Dendritic cell treated with granulocyte-macrophage colony-stimulating factor and Interleukin-4, amounts not matched to agents 40 ng/mL and 50 ng/mL, for 4 days (primary cell): ENCODE data around the gene TMEM191B.
"Not testable (repeated sequence)": the region's sequence is repeated elsewhere in the genome, so short reads cannot be mapped to it uniquely, and the experiment has no call there.

ENCODE experiments used
- H3K27ac Mint-ChIP-seq: one replicate; pipeline ENCODE4 v1.8.0; 2022; ENCODE audit warnings: mild to moderate bottlenecking, mixed read lengths
- H3K27me3 Mint-ChIP-seq: one replicate; pipeline ENCODE4 v1.8.0; 2022; ENCODE audit warnings: mild to moderate bottlenecking, mixed read lengths
- H3K36me3 Mint-ChIP-seq: one replicate; pipeline ENCODE4 v1.8.0; 2022; ENCODE audit warnings: low read depth, mixed read lengths
- H3K4me1 Mint-ChIP-seq: one replicate; pipeline ENCODE4 v1.8.0; 2022; ENCODE audit warnings: low read depth, mixed read lengths
- H3K4me3 Mint-ChIP-seq: one replicate; pipeline ENCODE4 v1.8.0; 2022; ENCODE audit warnings: mild to moderate bottlenecking, moderate library complexity, mixed read lengths
- H3K9me3 Mint-ChIP-seq: one replicate; pipeline ENCODE4 v1.8.0; 2022; ENCODE audit warnings: mixed read lengths
- intact Hi-C: fragments of 100-400 bp; cut with micrococcal nuclease; formaldehyde crosslinking; loops from one replicate; pipeline ENCODE4 v1.15.0; 2022

Gene TMEM191B

GRCh38 chr22:18544615-18545014 is 17.0 kb downstream of the TMEM191B start:
- H3K4me1 Mint-ChIP-seq, H3K27ac Mint-ChIP-seq, H3K27me3 Mint-ChIP-seq, H3K4me3 Mint-ChIP-seq, intact Hi-C loops, H3K9me3 Mint-ChIP-seq: not testable (repeated sequence)
- peaks cover 11% of the 10 kb centered on the region for H3K36me3 Mint-ChIP-seq

DNA sequence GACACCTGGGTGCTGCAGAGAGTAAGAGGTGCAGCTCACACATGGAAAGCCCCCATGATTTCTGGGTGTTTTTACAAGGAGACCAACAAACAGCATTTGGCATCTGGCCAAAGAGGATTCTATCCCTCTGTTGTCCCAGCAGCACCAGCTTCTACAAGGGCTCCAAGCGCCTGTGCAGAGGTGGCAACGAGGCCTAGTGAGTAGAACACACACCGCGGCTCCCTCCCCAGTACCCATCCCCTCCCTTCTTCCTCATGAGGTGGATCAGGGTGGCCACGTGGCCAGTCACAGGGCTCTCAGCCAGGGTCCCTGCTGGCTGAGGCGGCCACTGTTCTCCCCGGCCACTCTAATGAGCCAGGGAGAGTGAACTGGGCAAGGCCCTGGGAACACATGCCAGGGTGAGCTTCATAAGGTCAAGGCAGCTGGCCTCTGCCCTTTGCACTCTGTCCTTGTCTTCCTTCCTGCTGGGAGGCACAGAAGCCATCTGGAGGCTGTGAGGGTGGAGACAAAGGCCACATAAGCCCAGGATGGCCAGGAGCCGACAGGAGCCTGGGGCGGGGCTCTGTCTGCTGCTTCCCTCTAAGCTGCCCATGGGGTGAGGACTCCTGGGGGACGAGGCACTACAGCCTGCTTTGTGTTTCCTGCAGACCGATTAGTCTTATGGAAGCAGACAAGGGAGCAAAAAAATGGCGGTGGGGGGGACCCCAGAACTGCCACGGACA is 22.0 kb downstream of the TMEM191B start:
- intact Hi-C loops, H3K9me3 Mint-ChIP-seq, H3K4me1 Mint-ChIP-seq, H3K27ac Mint-ChIP-seq, H3K36me3 Mint-ChIP-seq, H3K27me3 Mint-ChIP-seq, H3K4me3 Mint-ChIP-seq: not testable (repeated sequence)

DNA sequence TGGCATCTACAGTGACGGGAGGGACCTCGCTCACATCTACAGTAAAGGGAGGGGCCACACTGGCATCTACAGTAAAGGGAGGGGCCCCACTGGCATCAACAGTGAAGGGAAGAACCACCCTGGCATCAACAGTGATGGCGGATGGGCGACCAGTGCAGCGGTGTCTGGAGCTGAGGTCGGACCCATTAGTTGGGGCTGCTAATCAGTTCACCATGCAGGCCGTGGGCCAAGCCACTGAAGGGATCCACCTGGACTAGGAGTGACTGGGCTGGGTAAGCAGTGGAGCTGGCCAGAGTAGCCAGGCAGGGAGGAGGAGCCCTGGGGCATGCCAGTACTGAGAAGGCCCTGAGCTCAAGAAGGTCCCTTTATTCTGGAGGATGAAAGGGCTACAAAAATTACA is 23.4 kb downstream of the TMEM191B start:
- H3K4me1 Mint-ChIP-seq, intact Hi-C loops, H3K36me3 Mint-ChIP-seq, H3K4me3 Mint-ChIP-seq, H3K27me3 Mint-ChIP-seq, H3K9me3 Mint-ChIP-seq, H3K27ac Mint-ChIP-seq: not testable (repeated sequence)

GRCh38 chr22:18552839-18553597 is 25.4 kb downstream of the TMEM191B start:
- H3K36me3 Mint-ChIP-seq, H3K4me3 Mint-ChIP-seq, intact Hi-C loops, H3K27me3 Mint-ChIP-seq, H3K9me3 Mint-ChIP-seq, H3K27ac Mint-ChIP-seq, H3K4me1 Mint-ChIP-seq: not testable (repeated sequence)

GRCh38 chr22:18554280-18555256 is 27.0 kb downstream of the TMEM191B start:
- not testable (repeated sequence) for H3K9me3 Mint-ChIP-seq, H3K36me3 Mint-ChIP-seq

DNA sequence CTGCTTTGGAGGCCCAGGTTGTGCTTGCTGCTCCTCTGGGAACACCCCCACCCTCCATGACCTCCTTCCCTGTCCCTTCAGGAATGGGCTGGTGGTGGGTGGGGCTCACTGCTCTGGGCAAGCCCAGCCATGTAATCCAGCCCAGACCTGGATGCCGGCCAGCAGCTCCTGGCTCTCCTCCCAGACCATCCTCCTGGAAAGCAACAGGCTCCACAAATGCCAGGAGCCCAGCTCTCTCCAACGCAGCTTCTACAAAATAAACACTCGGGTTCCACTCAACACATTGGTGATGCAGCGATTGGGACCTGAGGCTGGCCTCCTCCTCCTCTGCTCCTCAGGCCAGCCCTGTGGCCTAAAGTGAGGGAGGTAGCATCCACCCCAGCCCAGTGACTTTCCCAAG is 30.9 kb downstream of the TMEM191B start:
- H3K4me3 Mint-ChIP-seq, H3K4me1 Mint-ChIP-seq, H3K9me3 Mint-ChIP-seq, H3K27ac Mint-ChIP-seq, H3K36me3 Mint-ChIP-seq, intact Hi-C loops, H3K27me3 Mint-ChIP-seq: not testable (repeated sequence)

More at GRCh38 chr22:18554280-18555256, 27.0 kb downstream of the TMEM191B start:
- H3K4me1 Mint-ChIP-seq, H3K27me3 Mint-ChIP-seq, intact Hi-C loops, H3K4me3 Mint-ChIP-seq, H3K27ac Mint-ChIP-seq: not testable (repeated sequence)

DNA sequence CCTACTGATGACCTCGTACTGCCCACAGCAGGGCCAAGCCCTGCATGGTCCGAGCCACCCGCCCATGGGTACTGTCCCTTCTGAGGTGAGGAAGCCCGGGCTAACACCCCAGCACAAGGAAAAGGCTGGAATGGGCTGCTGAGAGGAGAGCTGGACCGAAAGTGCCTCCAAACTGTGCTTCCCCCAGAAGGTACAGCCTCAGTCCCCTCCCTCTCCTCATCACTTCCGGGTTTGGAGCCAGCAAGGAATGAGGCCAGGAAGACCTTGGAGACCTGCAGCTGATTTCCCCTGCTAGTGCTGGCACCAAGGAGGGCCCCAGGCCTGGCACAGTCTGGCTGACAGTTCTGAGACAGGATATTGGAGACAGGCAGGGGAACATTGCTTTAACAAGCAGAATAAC is 31.3 kb downstream of the TMEM191B start:
- H3K9me3 Mint-ChIP-seq, H3K27me3 Mint-ChIP-seq, H3K4me1 Mint-ChIP-seq, H3K36me3 Mint-ChIP-seq, intact Hi-C loops, H3K27ac Mint-ChIP-seq, H3K4me3 Mint-ChIP-seq: not testable (repeated sequence)

GRCh38 chr22:18560099-18560974 is 32.7 kb downstream of the TMEM191B start:
- H3K4me3 Mint-ChIP-seq, H3K4me1 Mint-ChIP-seq, H3K9me3 Mint-ChIP-seq, H3K36me3 Mint-ChIP-seq, intact Hi-C loops, H3K27ac Mint-ChIP-seq, H3K27me3 Mint-ChIP-seq: not testable (repeated sequence)

GRCh38 chr22:18570509-18571246 is 43.1 kb downstream of the TMEM191B start:
- intact Hi-C loops, H3K4me1 Mint-ChIP-seq, H3K36me3 Mint-ChIP-seq, H3K27me3 Mint-ChIP-seq, H3K4me3 Mint-ChIP-seq, H3K27ac Mint-ChIP-seq, H3K9me3 Mint-ChIP-seq: not testable (repeated sequence)

GRCh38 chr22:18573483-18574164 is 46.0 kb downstream of the TMEM191B start:
- H3K36me3 Mint-ChIP-seq, H3K4me1 Mint-ChIP-seq, H3K4me3 Mint-ChIP-seq, intact Hi-C loops, H3K9me3 Mint-ChIP-seq, H3K27ac Mint-ChIP-seq, H3K27me3 Mint-ChIP-seq: not testable (repeated sequence)

DNA sequence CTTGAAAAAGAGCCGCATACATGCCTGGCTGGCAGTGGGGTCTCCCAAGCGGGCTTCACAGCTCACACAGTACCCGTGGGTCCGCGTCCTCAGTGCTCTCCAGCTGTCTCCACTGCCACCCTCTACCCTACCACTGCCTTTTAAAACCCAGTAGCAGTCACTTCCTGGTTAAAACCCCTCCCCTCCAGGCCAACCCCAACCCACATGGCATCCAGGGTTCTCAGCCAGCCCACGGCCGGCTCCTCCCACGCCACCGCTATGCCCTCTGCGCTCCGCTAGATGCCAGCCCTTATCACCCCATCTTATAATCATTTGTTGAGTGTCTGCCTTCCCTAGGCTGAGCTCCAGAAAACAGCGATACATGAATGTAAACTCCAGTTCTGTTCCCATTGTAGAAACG is 47.0 kb downstream of the TMEM191B start:
- H3K9me3 Mint-ChIP-seq, intact Hi-C loops, H3K27ac Mint-ChIP-seq, H3K4me3 Mint-ChIP-seq, H3K4me1 Mint-ChIP-seq, H3K36me3 Mint-ChIP-seq, H3K27me3 Mint-ChIP-seq: not testable (repeated sequence)

- H3K27me3 Mint-ChIP-seq, H3K4me1 Mint-ChIP-seq, H3K36me3 Mint-ChIP-seq, intact Hi-C loops, H3K9me3 Mint-ChIP-seq, H3K27ac Mint-ChIP-seq, H3K4me3 Mint-ChIP-seq: not testable (repeated sequence)
Measured at GRCh38 chr22:18575686-18576085, 48.1 kb downstream of the TMEM191B start.
